ENCODE results near the gene TBC1D2B.

GRCh38 chr15:78073046-78073787, 4.3 kb downstream of the TBC1D2B start:
- TF ChIP-seq CTBP1 (IDR thresholded peaks at IDR 0.05; ENCODE audit: borderline replicate concordance) = no peak
- no peak for TF ChIP-seq BHLHE40 (IDR thresholded peaks at IDR 0.05; ENCODE audit: borderline replicate concordance)
- TF ChIP-seq PKNOX1 (IDR thresholded peaks at IDR 0.05) = no peak
- no peak for TF ChIP-seq SP1 (IDR thresholded peaks at IDR 0.05)

All from HEK293T (cell line).